GM10248 (cell line): ENCODE results near the gene EGFL8.

Experiments
- CTCF ChIA-PET: fragments of 300-600 bp; sonication (Branson Sonifier 250); formaldehyde crosslinking; extraction: SDS; loops from one replicate; lab custom pipeline; 2021; ENCODE audit warnings: antibody characterized with exemption; lab: Yijun Ruan, JAX
- POLR2A ChIA-PET: fragments of 350-650 bp; sonication (Branson Sonifier 250); formaldehyde crosslinking; extraction: SDS; loops from one replicate; lab custom pipeline; 2020; ENCODE audit warnings: antibody characterized with exemption; lab: Yijun Ruan, JAX
- DNase-seq: peaks from one replicate; pipeline ENCODE4 v3.0.0; 2012; ENCODE audit errors: extremely low spot score
- TF ChIP-seq, protein P1 (sequence below): IDR thresholded peaks from 2 replicates; pipeline ENCODE4 v1.5.1; 2012; ENCODE audit warnings: mild to moderate bottlenecking, low read depth; ENCODE audit errors: extremely low read depth, missing control alignments, control extremely low read depth

EGFL8 gene

DNA sequence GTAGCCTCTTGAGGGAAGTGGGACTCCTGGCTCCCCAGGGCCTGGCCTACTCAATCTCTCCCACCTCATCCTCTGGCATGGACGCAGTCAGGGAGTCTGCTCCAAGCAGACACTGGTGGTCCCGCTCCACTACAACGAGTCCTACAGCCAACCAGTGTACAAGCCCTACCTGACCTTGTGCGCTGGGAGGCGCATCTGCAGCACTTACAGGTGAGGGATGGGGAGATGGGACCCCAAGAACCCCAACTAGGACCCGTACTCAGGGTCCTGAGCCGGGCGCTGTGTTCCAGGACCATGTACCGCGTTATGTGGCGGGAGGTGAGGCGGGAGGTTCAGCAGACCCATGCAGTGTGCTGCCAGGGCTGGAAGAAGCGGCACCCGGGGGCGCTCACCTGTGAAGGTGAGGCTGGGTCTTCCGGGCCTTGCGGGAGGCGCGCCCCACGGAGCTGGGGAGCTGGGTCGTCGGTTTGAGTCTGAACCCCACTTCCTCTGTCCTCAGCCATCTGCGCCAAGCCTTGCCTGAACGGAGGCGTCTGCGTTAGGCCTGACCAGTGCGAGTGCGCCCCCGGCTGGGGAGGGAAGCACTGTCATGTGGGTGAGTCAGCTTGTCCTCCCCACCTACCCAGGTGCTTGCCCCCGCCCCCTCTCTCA lies 2.1 kb downstream of the EGFL8 start:
- TF ChIP-seq, protein P1, sequence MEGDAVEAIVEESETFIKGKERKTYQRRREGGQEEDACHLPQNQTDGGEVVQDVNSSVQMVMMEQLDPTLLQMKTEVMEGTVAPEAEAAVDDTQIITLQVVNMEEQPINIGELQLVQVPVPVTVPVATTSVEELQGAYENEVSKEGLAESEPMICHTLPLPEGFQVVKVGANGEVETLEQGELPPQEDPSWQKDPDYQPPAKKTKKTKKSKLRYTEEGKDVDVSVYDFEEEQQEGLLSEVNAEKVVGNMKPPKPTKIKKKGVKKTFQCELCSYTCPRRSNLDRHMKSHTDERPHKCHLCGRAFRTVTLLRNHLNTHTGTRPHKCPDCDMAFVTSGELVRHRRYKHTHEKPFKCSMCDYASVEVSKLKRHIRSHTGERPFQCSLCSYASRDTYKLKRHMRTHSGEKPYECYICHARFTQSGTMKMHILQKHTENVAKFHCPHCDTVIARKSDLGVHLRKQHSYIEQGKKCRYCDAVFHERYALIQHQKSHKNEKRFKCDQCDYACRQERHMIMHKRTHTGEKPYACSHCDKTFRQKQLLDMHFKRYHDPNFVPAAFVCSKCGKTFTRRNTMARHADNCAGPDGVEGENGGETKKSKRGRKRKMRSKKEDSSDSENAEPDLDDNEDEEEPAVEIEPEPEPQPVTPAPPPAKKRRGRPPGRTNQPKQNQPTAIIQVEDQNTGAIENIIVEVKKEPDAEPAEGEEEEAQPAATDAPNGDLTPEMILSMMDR = no peak
- ChIA-PET POLR2A (no interaction called here), CTCF (interaction anchor here (0.9 to 1.0 kb wide), 3 partner anchors 8 to 48 kb away, joined by 3 read pairs; no protein-coding TSS in a partner anchor)
- DNase-seq = no peak

DNA sequence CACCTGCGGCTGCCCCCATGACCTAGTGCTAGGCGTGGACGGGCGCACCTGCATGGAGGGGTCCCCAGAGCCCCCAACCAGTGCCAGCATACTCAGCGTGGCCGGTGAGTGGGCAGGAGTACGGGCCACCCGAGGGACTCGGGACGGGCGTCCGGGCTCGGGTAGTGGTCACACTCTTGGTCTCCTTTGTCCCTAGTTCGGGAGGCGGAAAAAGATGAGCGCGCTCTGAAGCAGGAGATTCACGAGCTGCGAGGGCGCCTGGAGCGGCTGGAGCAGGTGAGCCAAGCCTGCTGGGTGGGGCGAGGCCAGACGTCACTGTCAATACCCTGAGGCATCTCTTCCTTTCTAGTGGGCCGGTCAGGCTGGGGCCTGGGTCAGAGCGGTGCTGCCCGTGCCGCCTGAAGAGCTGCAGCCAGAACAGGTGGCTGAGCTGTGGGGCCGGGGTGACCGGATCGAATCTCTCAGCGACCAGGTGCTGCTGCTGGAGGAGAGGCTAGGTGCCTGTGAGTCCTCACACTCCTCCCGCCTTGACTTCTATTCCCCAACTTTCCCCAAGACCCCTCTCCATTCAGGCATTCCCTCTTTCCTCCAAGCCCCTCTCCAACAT lies 2.9 kb downstream of the EGFL8 start:
- TF ChIP-seq, protein P1 = no peak
- DNase-seq = no peak
- POLR2A ChIA-PET = no interaction called here
- CTCF ChIA-PET = interaction anchor here (0.9 to 1.1 kb wide), 2 partner anchors 9 to 13 kb away, joined by 3 to 4 read pairs; no protein-coding TSS in a partner anchor

DNA sequence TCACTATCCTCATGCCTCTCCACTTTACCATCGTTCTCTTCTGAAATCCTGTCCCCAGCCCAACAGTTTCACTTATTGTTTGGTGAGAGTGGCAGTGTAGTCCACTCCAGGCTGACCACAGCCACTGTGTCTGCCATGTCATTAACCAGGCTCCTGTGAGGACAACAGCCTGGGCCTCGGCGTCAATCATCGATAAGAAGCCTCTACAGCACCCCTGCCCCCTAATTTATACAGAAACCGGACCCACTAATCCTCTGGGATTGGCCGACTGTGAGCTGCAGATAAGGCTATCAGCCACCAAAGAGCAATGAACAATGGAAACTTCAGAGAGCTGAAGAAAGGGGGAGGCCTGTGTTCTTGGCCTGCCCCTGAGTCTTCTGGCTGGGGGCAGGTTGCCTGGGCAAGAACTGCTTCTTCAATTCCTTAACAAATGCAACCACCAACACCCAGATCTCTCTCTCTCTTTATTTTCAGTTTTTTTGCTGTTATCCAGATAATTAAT lies 3.4 kb downstream of the EGFL8 start:
- no peak for DNase-seq
- TF ChIP-seq, protein P1 = no peak
- ChIA-PET CTCF (interaction anchor here (1.1 kb wide), 1 partner anchor 13 kb away, joined by 4 read pairs; no protein-coding TSS in a partner anchor), POLR2A (no interaction called here)

DNA sequence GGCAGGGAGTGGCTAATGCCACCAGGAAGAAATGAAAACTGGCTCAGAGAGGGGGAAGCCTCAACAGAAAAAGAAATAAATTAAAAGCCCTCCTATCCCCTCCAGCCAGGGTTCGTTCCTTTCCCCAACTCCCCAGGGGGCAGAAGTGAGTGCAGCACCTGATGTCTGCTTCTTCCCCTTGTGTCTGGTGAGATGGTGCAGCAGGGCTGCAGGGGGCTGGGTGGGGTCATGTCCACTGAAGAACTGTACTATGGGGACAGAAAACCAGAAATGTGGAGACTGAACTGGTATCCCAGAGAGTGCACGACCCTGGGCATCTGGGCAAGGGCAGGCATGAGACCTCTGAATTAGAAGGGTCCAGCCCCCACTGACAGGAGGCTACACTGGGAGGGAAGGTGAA lies 4.0 kb downstream of the EGFL8 start:
- CTCF ChIA-PET = no interaction called here
- TF ChIP-seq, protein P1 = no peak
- POLR2A ChIA-PET = no interaction called here
- no peak for DNase-seq

DNA sequence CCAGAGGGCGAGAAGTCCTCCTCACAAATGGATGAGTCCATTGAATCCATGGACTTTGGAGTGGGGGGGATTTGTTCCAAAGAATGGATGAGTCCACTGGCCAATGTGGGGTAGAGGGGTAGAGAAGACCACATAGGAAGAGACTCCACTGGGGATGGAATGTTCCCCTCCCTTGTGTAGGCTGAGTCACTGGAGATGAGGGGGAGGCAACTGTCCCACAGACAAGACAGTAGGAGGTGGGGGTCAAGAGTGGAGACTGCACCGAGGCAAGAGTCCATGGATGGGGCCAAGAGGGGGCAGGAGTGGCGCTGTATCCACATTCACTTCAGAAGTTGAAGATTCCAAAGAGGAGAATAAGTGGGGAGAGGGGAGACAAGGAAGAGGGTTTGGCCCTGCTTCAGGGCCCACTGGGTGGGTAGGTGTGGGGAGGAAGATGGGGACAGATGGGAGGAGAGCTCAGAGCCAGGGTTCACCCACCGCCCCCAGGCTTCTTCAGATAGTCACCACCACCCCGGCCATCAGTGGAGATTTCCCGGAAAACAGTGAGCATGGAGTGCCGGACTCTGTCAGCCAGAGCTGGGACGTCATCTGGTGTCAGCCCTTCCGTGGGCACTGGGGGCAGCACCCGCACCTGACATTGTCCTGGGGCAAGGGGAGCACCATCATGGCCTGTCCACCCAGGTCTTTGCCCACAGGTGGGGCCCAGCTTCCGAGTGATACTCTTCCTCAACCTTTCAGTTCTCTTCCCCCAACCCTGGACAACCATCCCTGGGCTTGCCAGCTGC lies 4.6 kb downstream of the EGFL8 start:
- POLR2A ChIA-PET = no interaction called here
- no peak for DNase-seq
- TF ChIP-seq, protein P1 = no peak
- CTCF ChIA-PET = interaction anchor here (1.1 kb wide), 1 partner anchor 50 kb away, joined by 5 read pairs; no protein-coding TSS in a partner anchor

DNA sequence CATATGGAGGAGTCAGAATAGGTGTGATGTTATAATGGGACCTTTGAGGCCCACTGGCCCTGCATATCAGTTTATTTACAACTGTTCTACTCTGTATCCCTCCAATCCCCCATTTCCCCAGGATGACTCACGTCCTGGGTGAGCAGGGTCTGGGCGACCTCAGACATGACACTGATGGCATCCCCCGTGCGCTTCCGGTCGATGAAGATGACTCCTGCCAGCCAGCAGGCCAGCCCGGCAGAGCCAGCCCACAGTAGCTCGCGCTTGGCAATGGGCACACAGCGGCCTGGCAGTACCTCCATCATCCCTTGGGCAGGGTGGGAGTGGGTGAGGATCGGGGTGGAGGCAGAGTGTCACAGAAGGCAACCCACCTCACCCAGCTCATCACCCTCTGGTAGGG lies 5.9 kb downstream of the EGFL8 start:
- POLR2A ChIA-PET = no interaction called here
- CTCF ChIA-PET = no interaction called here
- TF ChIP-seq, protein P1 = no peak
- no peak for DNase-seq
